Trophoblast cell (in vitro differentiated cells and primary cell): ENCODE data around the gene BTBD9.

Source experiments
- DNase-seq, 2 donors: peaks; one replicate each; pipeline ENCODE4 v3.0.0-alpha.2; 2016
- H2AFZ ChIP-seq: 2 replicates; pipeline ENCODE4 v1.6.1; 2013; ENCODE audit warnings: low read length, moderate library complexity, mild to moderate bottlenecking; ENCODE audit not compliant: insufficient read depth, poor library complexity
- H2AK5ac ChIP-seq: 2 replicates; pipeline ENCODE4 v1.6.1; 2013; ENCODE audit warnings: mild to moderate bottlenecking, low read length
- H2BK120ac ChIP-seq: 2 replicates; pipeline ENCODE4 v1.6.1; 2013; ENCODE audit warnings: low read length, mild to moderate bottlenecking, moderate library complexity; ENCODE audit not compliant: insufficient read depth, poor library complexity
- H2BK12ac ChIP-seq: 2 replicates; pipeline ENCODE4 v1.6.1; 2013; ENCODE audit warnings: mild to moderate bottlenecking, low read length, moderate library complexity
- H2BK5ac ChIP-seq: 2 replicates; pipeline ENCODE4 v1.6.1; 2013; ENCODE audit warnings: low read length, low read depth, moderate library complexity, mild to moderate bottlenecking; ENCODE audit not compliant: poor library complexity
- H3K14ac ChIP-seq: 2 replicates; pipeline ENCODE4 v1.6.1; 2013; ENCODE audit warnings: mild to moderate bottlenecking, low read length
- H3K18ac ChIP-seq: 2 replicates; pipeline ENCODE4 v1.6.1; 2013; ENCODE audit warnings: mild to moderate bottlenecking, low read length
- H3K23ac ChIP-seq: 2 replicates; pipeline ENCODE4 v1.6.1; 2013; ENCODE audit warnings: low read length
- H3K27ac ChIP-seq: 2 replicates; pipeline ENCODE4 v1.5.1; 2013; ENCODE audit warnings: low read depth, mild to moderate bottlenecking, inconsistent platforms, low read length, moderate library complexity
- H3K27me3 ChIP-seq: 2 replicates; pipeline ENCODE4 v1.6.1; 2013; ENCODE audit warnings: inconsistent platforms, mild to moderate bottlenecking, low read length, moderate library complexity; ENCODE audit not compliant: insufficient read depth
- H3K36me3 ChIP-seq, 2 experiments: 1 replicate in 1 of 2; 2 replicates in 1 of 2; pipeline ENCODE4 v1.6.1; 2013; ENCODE audit warnings: low read length in 2 of 2, mild to moderate bottlenecking in 2 of 2, moderate library complexity in 1 of 2; ENCODE audit not compliant: insufficient read depth in 2 of 2, control insufficient read depth in 1 of 2
- H3K4ac ChIP-seq: 2 replicates; pipeline ENCODE4 v1.6.1; 2013; ENCODE audit warnings: low read depth, mild to moderate bottlenecking, low read length, moderate library complexity
- H3K4me1 ChIP-seq, 2 experiments: 1 replicate in 1 of 2; 2 replicates in 1 of 2; pipeline ENCODE4 v1.6.1; 2013; ENCODE audit warnings: low read length in 2 of 2, mild to moderate bottlenecking in 2 of 2, moderate library complexity in 1 of 2; ENCODE audit not compliant: insufficient read depth in 2 of 2, control insufficient read depth in 1 of 2
- H3K4me2 ChIP-seq: 2 replicates; pipeline ENCODE4 v1.6.1; 2013; ENCODE audit warnings: inconsistent platforms, mild to moderate bottlenecking, low read length, moderate library complexity
- H3K4me3 ChIP-seq: 2 replicates; pipeline ENCODE4 v1.5.1; 2013; ENCODE audit warnings: mild to moderate bottlenecking, low read depth, low read length, inconsistent platforms
- H3K79me1 ChIP-seq: one replicate; pipeline ENCODE4 v1.6.1; 2013; ENCODE audit warnings: low read length
- H3K79me2 ChIP-seq: 2 replicates; pipeline ENCODE4 v1.6.1; 2013; ENCODE audit warnings: low read length, mild to moderate bottlenecking; ENCODE audit not compliant: control insufficient read depth, insufficient read depth, poor library complexity
- H3K9ac ChIP-seq: 2 replicates; pipeline ENCODE4 v1.6.1; 2013; ENCODE audit warnings: mild to moderate bottlenecking, low read length
- H3K9me3 ChIP-seq: 2 replicates; pipeline ENCODE4 v1.6.1; 2013; ENCODE audit warnings: low read depth, mild to moderate bottlenecking, control low read depth, inconsistent platforms, low read length; ENCODE audit not compliant: insufficient read depth
- H4K12ac ChIP-seq: 2 replicates; pipeline ENCODE4 v1.6.1; 2013; ENCODE audit warnings: low read depth, mild to moderate bottlenecking, low read length, moderate library complexity
- H4K8ac ChIP-seq: 2 replicates; pipeline ENCODE4 v1.6.1; 2013; ENCODE audit warnings: low read depth, mild to moderate bottlenecking, low read length, moderate library complexity
- H4K91ac ChIP-seq: one replicate; pipeline ENCODE4 v1.6.1; 2013; ENCODE audit warnings: low read depth, mild to moderate bottlenecking, low read length, moderate library complexity
- whole genome bisulfite sequencing: extraction: QIAGEN DNeasy Blood & Tissue Kit; methylation state at CpG from one replicate; pipeline ENCODE4 v1.1.7; 2013; ENCODE audit warnings: missing lambda C conversion rate; ENCODE audit not compliant: insufficient read length, insufficient coverage; ENCODE audit errors: extremely low coverage; 5-methylcytosine and 5-hydroxymethylcytosine counted together

The BTBD9 gene

DNA sequence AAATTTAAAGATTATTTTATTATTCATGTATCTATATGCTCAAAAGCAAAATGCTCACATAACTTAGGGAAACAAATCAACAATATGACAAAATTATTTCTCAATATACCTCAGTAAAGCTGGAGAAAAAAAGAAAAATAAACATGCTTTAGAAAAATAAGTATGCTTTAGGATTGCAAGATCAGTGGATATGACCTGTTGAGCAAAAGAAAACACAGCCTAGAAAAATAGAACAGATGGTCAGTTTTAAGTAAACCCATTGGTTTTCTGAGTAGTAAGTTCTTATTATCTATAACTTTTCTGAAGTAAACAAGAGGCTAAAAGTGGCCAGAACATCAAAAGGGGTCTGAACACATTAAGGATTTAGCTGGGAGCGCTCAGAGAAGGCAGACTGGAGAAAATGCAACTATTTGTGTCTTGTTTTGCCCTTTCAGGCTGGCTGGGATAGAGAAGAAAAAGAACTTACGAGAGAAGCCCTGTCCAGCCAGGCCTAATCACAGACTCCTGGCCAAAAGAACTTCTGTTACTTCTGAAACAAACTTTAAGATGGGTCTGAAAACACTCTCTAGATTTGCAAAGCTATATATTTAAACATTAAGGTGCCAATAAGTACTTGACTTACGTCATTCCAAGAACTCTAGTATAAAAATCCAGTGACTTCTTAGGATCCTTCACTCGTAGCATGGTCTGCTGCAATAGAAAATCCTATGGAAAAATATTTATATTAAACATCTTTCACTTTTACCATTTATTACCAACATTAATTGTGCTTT is 46.7 kb upstream of the BTBD9 start:
- Histone ChIP-seq H3K14ac (no peak overlapping the region), H3K9ac (no peak overlapping the region), H3K23ac (no peak overlapping the region), H4K91ac (no peak overlapping the region), H3K79me2 (no peaks in the 10 kb centered on the region), H4K12ac (no peak overlapping the region), H2BK5ac (no peak overlapping the region), H2BK12ac (no peak overlapping the region), H4K8ac (no peak overlapping the region), H3K27me3 (no peaks in the 10 kb centered on the region), H2AK5ac (no peak overlapping the region), H3K79me1 (no peaks in the 10 kb centered on the region), H3K36me3 (peaks cover 5% of the 10 kb centered on the region in 2 experiments), H3K9me3 (no peaks in the 10 kb centered on the region), H3K27ac (no peak overlapping the region), H2AFZ (no peak overlapping the region), H3K4ac (no peak overlapping the region), H3K4me3 (no peak overlapping the region), H2BK120ac (no peak overlapping the region), H3K4me2 (no peak overlapping the region), H3K18ac (no peak overlapping the region), H3K4me1 (no peaks in the 10 kb centered on the region)
- DNase-seq = no peak
- WGBS = no CpG with 5 or more reads among the region's 4 CpGs

DNA sequence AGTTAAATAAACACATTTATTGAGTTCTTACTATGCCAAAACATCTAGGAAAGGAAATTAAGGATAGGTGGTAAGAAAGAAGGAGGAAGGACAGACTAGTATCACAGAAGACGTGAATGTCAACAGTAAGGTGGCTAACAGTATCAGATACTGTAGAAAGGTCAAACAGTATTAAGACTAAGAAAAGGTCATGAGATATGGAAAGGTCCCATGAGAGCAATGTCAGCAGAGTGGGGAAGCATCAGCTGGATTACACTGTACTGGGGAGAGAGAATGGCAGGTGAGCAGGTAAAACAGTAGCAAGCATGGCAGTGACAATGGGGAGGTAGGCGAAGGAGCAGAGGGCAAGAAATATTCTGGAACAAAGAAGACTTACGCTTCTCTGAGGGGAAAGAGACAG is 45.2 kb upstream of the BTBD9 start:
- no peak overlapping the region for H2BK5ac ChIP-seq
- H3K9ac ChIP-seq = no peak overlapping the region
- no peaks in the 10 kb centered on the region for H3K27me3 ChIP-seq
- no peak overlapping the region for H3K18ac ChIP-seq
- H3K4ac ChIP-seq = no peak overlapping the region
- H4K8ac ChIP-seq = no peak overlapping the region
- no peaks in the 10 kb centered on the region for H3K79me2 ChIP-seq
- H3K14ac ChIP-seq = no peak overlapping the region
- no peaks in the 10 kb centered on the region for H3K4me1 ChIP-seq
- H2BK12ac ChIP-seq = no peak overlapping the region
- H3K4me2 ChIP-seq = no peak overlapping the region
- H2AK5ac ChIP-seq = no peak overlapping the region
- H3K79me1 ChIP-seq = no peaks in the 10 kb centered on the region
- H2AFZ ChIP-seq = no peak overlapping the region
- H4K12ac ChIP-seq = no peak overlapping the region
- no peak overlapping the region for H4K91ac ChIP-seq
- H2BK120ac ChIP-seq = no peak overlapping the region
- no peak for DNase-seq
- H3K4me3 ChIP-seq = no peak overlapping the region
- no peak overlapping the region for H3K27ac ChIP-seq
- no peak overlapping the region for H3K23ac ChIP-seq
- peaks cover 5 to 9% of the 10 kb centered on the region in 2 experiments for H3K36me3 ChIP-seq
- H3K9me3 ChIP-seq = no peaks in the 10 kb centered on the region
- WGBS = no CpG with 5 or more reads among the region's 3 CpGs

DNA sequence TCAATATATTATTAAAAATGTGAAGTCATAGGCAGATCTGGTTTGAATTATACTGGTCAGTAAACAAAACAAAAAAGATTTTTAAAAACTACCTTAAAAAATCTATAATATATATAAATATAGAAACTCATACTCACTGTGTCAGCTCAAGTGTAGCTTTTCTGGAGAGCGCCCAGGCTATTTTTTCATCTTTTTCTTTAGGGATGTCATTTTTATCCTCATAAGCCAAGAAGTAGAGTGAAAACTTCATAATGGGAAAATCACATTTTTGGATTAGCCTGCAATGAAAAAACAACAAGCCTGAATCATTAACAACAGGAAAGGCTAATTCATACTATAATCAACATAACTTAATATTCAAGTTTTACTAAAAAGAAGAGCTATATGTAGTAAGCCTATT is 44.5 kb upstream of the BTBD9 start:
- H2AFZ ChIP-seq = no peak overlapping the region
- no peak overlapping the region for H3K4me2 ChIP-seq
- no peak overlapping the region for H3K9ac ChIP-seq
- H3K4me3 ChIP-seq = no peak overlapping the region
- peaks cover 8 to 10% of the 10 kb centered on the region in 2 experiments for H3K36me3 ChIP-seq
- no CpG with 5 or more reads among the region's 1 CpG for WGBS
- no peaks in the 10 kb centered on the region for H3K79me1 ChIP-seq
- H2AK5ac ChIP-seq = no peak overlapping the region
- no peak overlapping the region for H2BK5ac ChIP-seq
- no peaks in the 10 kb centered on the region for H3K9me3 ChIP-seq
- H4K91ac ChIP-seq = no peak overlapping the region
- H3K18ac ChIP-seq = no peak overlapping the region
- H4K12ac ChIP-seq = no peak overlapping the region
- H3K79me2 ChIP-seq = no peaks in the 10 kb centered on the region
- no peak overlapping the region for H3K27ac ChIP-seq
- H2BK120ac ChIP-seq = no peak overlapping the region
- no peak overlapping the region for H4K8ac ChIP-seq
- H3K4me1 ChIP-seq = no peaks in the 10 kb centered on the region
- H3K4ac ChIP-seq = no peak overlapping the region
- no peaks in the 10 kb centered on the region for H3K27me3 ChIP-seq
- no peak for DNase-seq
- no peak overlapping the region for H3K23ac ChIP-seq
- no peak overlapping the region for H3K14ac ChIP-seq
- no peak overlapping the region for H2BK12ac ChIP-seq

DNA sequence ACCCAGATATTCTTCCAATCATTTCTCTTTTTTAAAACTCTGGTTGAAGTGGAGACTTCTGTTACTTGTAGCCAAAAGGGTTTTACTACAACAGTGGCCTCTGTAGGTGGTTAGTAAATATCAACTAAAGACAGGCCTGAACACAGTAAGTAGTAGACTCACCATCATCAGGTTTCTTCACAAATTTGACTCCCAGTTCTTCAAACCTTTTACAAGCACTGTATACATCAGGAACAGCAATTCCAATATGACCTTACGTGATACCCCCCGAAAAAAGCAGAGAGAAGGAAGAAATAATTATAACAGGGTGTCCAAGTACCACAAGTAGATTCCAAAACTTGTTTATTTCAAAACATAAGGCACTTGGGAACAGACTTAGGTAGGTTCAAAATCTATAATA is 42.1 kb upstream of the BTBD9 start:
- no peak overlapping the region for H2AK5ac ChIP-seq
- H2AFZ ChIP-seq = no peak overlapping the region
- H4K8ac ChIP-seq = no peak overlapping the region
- H2BK5ac ChIP-seq = no peak overlapping the region
- H3K9me3 ChIP-seq = no peaks in the 10 kb centered on the region
- H2BK12ac ChIP-seq = no peak overlapping the region
- no peaks in the 10 kb centered on the region for H3K79me1 ChIP-seq
- H3K4me1 ChIP-seq = no peaks in the 10 kb centered on the region
- H3K27ac ChIP-seq = no peak overlapping the region
- H3K14ac ChIP-seq = no peak overlapping the region
- no peak overlapping the region for H3K9ac ChIP-seq
- WGBS = no CpG with 5 or more reads among the region's 2 CpGs
- no peak overlapping the region for H2BK120ac ChIP-seq
- H4K91ac ChIP-seq = no peak overlapping the region
- no peak for DNase-seq
- H3K27me3 ChIP-seq = no peaks in the 10 kb centered on the region
- H4K12ac ChIP-seq = no peak overlapping the region
- H3K4me3 ChIP-seq = no peak overlapping the region
- no peaks in the 10 kb centered on the region for H3K79me2 ChIP-seq
- no peak overlapping the region for H3K4me2 ChIP-seq
- no peak overlapping the region for H3K23ac ChIP-seq
- peaks cover 12 to 20% of the 10 kb centered on the region in 2 experiments for H3K36me3 ChIP-seq
- no peak overlapping the region for H3K4ac ChIP-seq
- H3K18ac ChIP-seq = no peak overlapping the region
